ENCODE measurements around the gene HLA-DOB. TPM values are rescaled to one million over a fixed set of nuclear protein-coding genes. Genes with fewer than 3 reads are reported as not detected.
A peak's percentile ranks its signal among the peaks of the same experiment; 100 is the strongest.

Gene HLA-DOB
- 2.6 TPM in 1 of 2 replicates, not detected in the other for total RNA-seq (ENCODE audit: low replicate concordance)

- no peak within 1 kb of the TSS for H3K4me3 ChIP-seq (ENCODE audit: low read depth, low read length)
- TF ChIP-seq CTCF (IDR thresholded peaks at IDR 0.05; ENCODE audit: insufficient read depth, low read length) = no peak
- DNase-seq (ENCODE audit: low read depth) = peak; percentile 4
Observed at GRCh38 chr6:32816746-32817204, at the start of gene HLA-DOB. Gene HLA-DOB, minus strand, starts transcription at chr6:32817002. Its CDS starts 51 bp downstream, at chr6:32816951.

GRCh38 chr6:32865724-32866443 is 49.1 kb upstream of the HLA-DOB start:
- DNase-seq (ENCODE audit: low read depth) = no peak
- TF ChIP-seq CTCF (IDR thresholded peaks at IDR 0.05; ENCODE audit: insufficient read depth, low read length) = no peak
- no peak overlapping the region for H3K4me3 ChIP-seq (ENCODE audit: low read depth, low read length)

GRCh38 chr6:32862725-32863124 is 45.9 kb upstream of the HLA-DOB start:
- no peak for TF ChIP-seq CTCF (IDR thresholded peaks at IDR 0.05; ENCODE audit: insufficient read depth, low read length)
- H3K4me3 ChIP-seq (ENCODE audit: low read depth, low read length) = no peak overlapping the region

GRCh38 chr6:32860674-32861073 is 43.9 kb upstream of the HLA-DOB start:
- TF ChIP-seq CTCF (IDR thresholded peaks at IDR 0.05; ENCODE audit: insufficient read depth, low read length) = no peak
- H3K4me3 ChIP-seq (ENCODE audit: low read depth, low read length) = no peak overlapping the region
- DNase-seq (ENCODE audit: low read depth) = no peak

More at GRCh38 chr6:32862725-32863124, 45.9 kb upstream of the HLA-DOB start:
- DNase-seq (ENCODE audit: low read depth) = no peak

- TF ChIP-seq CTCF (IDR thresholded peaks at IDR 0.05; ENCODE audit: insufficient read depth, low read length) = no peak
- DNase-seq (ENCODE audit: low read depth) = no peak
- no peak overlapping the region for H3K4me3 ChIP-seq (ENCODE audit: low read depth, low read length)
Observed at GRCh38 chr6:32858194-32858593, 41.4 kb upstream of the HLA-DOB start.

- H3K4me3 ChIP-seq (ENCODE audit: low read depth, low read length) = no peak overlapping the region
- DNase-seq (ENCODE audit: low read depth) = no peak
- no peak for TF ChIP-seq CTCF (IDR thresholded peaks at IDR 0.05; ENCODE audit: insufficient read depth, low read length)
Observed at GRCh38 chr6:32857156-32857891, 40.5 kb upstream of the HLA-DOB start.

All from fibroblast of the aortic adventitia (primary cell).